Measurements from ENCODE around the gene FPR1.
A peak's percentile ranks its signal among the peaks of the same experiment; 100 is the strongest.

The FPR1 gene

GRCh38 chr19:51751655-51752054 is at the start of gene FPR1:
FPR1 (minus strand) TSS chr19:51751878; CDS start chr19:51746994, 4,884 bp downstream.
- DNase-seq: peak in 1 of 2 donors; percentile 48

- DNase-seq: no peak
These were observed 49.0 kb upstream of the FPR1 start for GRCh38 chr19:51800473-51801244.

DNA sequence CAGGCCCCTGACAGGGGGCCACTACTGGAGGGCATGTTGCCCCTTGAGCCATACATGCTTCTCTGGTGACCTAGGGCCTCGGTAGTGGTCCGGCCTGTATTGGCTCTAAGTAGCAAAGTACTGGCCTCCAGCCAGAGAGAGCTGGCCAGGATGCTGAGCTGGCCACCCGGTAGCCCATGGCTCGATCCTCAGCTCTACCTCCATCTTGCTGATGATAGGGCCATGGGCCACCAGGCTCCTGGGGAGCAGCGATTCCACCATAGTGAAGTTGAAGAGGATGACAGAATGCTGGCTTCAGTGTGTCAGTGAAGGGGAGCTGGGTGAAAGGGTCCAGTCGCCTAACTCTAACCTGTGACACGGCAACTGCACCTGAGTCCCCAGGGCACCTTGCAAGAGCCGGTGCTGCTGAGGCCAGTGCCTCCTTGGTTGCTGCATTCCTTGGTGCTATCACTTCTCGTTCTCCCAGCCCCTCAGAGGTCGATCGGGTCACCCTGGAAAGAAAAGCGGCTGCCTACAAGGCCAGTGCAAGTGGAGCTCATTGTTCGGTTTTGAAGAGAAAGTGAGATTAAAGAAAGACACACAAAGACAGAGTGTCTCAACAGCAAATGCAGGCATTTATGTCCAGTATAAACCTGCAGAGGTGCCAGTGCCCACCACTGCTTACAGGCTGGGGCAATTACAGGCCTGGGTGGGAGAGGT is 48.2 kb upstream of the FPR1 start:
- no peak for DNase-seq

DNA sequence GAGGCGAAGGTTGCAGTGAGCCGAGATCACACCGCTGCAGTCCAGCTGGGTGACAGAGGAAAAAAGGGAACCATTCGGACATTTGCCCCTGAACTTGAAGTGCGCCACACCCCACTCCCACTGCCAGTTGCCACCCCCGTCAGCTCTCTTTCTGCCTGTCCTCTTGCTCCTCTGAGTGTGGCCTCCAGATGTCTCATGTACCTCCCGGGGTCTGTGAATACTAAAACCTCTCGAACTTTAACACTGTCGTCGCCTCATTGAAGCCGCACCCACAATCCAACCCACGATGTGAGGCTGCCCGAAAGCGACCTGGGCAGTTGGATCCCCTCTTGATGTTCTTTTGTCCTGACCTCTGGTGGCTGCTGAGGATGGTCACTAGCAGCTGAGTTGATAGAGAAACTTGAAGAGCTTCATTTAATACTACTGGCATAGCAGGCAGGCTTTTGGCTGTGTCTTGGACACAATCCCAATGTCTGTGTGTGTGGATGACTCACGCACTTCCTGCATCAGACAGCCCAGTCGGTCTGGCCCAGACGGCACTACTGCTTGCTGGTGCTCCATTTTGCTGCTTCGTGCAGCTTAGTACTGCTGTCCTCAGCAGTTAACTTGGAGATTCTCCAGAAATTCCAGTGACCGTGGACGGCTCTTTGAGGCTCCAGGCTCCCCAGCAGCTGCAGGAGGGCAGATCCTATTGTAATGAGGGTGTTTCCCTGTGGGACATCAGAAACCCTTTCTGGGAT is 47.5 kb upstream of the FPR1 start:
- peak in 1 of 2 donors; percentile 66 for DNase-seq

DNA sequence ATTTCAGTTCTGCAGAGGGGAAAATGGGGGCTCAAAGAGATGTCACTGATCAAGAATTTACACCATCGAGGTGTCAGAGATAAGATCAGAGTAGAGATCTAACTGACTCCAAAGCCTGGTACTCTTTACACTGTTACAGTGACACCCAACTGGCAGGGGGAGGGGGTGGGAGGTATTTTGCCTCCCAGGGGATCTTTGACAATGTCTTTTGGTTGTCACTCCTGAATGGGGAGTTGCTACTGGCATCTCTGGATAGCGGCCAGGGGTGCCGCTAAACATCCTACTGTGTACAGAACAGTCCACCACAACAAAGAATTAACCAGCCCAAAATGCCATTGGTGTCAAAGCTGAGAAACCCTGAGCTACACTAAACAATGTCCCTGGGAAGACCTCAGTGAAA is 46.4 kb upstream of the FPR1 start:
- no peak for DNase-seq

DNA sequence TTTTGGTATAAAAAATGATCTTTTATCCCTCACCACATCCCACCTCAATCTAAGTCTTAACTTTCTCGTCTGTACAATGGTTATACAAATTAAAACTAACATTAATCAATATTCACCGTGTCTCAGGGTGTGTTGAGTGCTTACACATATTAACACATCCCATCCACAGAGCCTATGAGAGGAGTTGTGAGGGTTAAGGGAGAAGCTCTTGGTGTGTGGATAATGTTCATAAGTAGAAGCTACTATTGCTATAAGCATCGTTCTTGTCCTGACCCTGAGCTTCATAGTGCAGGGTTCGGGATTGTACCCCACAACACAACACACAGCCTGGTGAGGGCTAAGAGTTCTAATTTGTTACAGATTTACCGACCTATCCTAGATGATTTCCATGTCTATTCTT is 45.8 kb upstream of the FPR1 start:
- no peak for DNase-seq

- DNase-seq: peak in 1 of 2 donors; percentile 25
These were observed 44.6 kb upstream of the FPR1 start for GRCh38 chr19:51796195-51796679.

DNA sequence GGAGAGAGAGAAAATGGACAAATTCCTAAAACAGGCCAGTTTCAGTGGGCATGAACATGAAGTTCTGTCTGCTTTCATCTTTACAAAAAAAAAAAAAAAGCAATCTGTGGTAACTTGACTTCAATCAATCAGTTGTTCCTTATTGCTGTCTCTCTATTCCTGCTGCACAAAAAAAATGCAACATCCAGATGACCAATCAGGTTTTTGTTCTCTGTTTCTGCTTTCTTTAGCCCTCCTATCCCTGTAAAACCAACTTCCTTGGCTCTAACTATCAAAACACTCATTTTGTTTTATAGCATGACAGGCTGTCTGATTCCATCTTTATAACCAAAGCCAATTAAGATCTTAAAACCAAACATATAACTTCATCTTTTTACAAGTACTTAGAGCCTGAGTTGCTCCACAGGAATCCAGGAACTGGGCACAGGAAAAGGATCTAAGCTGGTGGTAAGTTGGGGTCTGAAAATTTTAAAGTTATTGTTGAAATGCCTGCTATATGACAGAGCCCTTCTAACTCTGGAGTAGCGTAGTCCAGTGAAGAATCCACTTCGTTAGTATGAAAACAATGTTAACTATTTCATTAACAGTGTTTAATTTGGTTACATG is 43.3 kb upstream of the FPR1 start, which contains the start of gene FPR3:
FPR3 (plus strand) TSS at position 273 of the 606 bp plus-strand sequence. CDS start 28,592 bp downstream, outside the sequence.
- no peak for DNase-seq

- DNase-seq: no peak
These were observed 42.3 kb upstream of the FPR1 start for GRCh38 chr19:51793994-51794393.

GRCh38 chr19:51792932-51793331 is 41.3 kb upstream of the FPR1 start:
- no peak for DNase-seq

DNA sequence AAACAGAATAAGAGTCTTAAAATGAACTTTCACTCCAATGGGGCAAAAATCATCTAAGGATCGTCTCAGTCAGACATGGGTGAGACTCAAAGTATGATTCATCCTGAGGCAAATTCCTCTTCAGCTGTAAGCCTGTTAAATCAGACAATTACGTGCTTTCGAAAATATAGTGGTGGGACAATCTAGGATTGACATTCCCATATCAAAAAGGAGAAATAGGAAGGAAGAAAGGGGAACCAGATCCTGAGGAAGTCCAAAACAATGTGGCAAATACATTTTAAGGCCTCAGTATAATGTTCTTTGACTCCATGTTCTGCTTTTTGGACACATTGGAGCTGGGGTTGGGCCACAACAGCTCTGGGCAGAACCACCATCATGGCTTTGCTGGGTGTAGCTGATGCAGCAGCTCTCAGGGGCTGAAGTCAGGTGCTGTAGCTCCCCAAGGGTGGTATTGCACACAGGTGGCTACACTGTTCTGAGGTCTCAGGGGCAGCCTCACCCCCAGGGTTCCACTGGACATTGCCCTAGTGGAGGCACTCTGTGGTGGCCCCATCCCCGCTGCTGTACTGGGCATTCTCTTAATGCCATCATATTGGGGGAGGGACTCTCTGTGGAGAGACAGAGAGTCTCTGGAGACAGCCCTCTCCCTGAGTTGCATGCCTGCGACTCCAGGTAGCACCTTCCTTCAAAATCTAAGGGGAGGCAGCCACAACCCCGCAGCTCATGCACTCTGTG is 37.5 kb upstream of the FPR1 start:
- no peak for DNase-seq

DNA sequence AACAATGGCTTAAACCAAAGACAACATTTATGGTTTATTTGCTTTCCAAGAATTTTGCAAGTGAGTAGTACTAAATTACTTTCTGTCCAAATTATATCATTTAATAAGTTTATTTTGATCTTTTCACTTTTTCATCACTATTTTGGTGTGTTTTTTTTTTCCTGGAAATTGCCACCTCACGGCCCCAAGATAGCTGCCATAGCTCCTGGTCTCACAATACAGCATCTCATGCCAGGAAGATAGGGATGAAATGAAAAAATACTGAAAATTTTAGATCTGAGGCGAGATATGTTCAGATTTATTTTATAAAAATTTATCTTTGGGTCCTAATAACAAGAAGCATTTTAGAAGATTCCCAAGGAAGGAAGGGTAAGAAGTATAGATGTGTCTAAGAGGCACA is 36.4 kb upstream of the FPR1 start:
- DNase-seq: no peak

- DNase-seq: no peak
These were observed 35.2 kb upstream of the FPR1 start for GRCh38 chr19:51786646-51787494.

DNA sequence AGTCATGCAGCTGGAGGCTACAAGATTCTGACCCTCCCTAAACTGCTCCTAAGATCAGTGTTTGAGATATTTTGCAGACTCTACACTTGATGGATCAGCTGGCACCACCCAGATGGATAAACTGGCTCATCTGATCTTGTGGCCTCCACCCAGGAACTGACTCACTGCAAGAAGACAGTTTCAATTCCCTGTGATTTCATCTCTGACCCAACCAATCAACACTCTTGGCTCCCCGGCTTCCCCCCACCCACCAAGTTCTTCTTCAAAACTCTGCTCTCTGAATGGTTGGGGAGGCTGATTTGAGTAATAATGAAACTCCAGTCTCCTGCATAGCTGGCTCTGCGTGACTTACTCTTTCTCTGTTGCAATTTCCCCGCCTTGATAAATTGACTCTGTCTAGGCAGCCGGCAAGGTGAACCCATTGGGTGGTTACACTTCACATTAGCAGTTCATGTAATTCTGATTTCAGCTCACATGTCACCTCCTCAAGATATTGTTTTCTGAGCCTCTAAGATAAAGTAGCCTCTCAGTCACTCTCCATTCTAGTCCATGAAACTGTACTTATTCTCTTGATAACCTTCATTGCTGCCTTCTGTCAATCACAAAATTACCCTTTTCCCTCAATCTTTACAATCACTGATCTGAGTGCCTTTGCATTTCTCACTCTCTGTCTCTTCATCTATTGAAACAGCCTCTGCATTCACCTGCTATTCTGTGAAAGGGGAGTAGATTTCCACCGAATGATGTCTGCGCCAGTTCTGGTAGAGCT is 33.4 kb upstream of the FPR1 start:
- DNase-seq: peak; percentile 51 to 84

DNA sequence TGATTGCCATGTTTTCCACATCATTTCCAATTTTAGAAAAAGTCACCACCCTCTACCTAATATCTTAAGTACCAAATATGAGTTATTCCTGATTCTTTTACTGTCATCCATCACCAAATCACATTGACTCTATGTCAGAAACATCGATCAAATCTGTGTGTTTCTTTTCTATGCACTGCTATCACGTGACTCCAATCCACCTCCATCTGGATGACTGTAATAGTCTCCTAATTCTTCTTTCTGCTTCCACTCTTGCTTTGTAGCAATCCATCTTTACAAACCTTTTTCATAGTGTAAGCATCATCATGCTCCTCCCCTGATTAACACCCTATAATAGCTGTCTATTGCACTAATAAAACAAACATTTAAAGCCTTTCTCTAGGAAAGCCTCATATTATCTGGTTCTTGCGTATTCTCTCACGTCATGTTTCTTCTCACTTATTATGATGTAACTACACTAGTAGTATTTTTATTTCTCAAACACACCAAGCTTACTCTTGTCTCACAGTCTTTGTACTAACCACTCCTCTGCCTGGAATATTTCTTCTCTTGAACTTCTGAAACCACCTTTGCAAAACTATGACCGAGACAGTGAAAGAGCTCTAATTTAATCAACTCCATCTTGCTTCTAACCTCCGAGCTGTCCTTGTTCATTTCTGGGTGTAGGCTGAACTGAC is 32.6 kb upstream of the FPR1 start:
- DNase-seq: no peak

DNA sequence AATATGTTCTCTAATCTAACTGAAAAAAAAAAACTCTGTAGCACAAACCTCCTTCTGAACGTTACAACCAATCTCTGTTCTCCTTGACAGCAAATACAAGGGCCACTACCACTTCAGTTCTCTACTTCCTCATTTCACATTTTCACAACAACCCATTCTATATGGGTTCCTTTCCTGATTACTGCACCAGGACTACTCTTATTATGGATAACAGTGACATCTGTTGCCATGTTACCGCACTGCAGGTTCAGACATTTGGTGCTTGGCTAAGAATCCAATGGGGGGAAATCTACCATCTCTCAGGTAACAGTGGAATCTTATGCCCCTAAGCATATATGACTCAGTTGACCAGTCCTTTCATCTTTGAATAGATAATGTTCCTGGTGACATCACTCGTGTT is 31.7 kb upstream of the FPR1 start:
- peak in 1 of 2 donors; percentile 22 for DNase-seq

GRCh38 chr19:51781999-51782398 is 30.3 kb upstream of the FPR1 start:
- no peak for DNase-seq

DNA sequence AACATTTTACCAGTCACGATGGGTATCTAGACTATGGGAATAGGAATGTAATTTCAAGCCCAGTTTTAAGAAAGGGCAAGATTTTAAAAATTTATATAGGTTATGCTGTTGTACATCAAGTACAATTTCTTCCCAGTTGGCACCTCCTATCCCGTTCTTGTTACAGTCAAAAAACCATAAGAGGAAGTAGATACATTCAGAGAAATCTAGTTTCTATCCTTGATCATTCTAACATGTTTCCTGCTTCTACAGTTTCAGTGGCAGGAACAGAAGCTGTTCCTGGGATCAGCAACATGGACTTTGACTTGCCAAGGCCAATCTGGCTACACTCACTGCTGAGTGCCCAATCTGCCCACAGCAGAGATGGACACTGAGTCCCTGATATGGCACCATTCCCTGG is 28.6 kb upstream of the FPR1 start:
- no peak for DNase-seq

- DNase-seq: no peak
These were observed 28.0 kb upstream of the FPR1 start for GRCh38 chr19:51779703-51780102.

GRCh38 chr19:51779181-51779580 is 27.5 kb upstream of the FPR1 start:
- DNase-seq: no peak
